ENCODE data around the gene AGAP5. TPM values are rescaled to one million over a fixed set of nuclear protein-coding genes. Genes with fewer than 3 reads are reported as not detected.

The AGAP5 gene
- total and polyA plus RNA-seq, 7 donors, result 1.4 to 3.6 (median 2.3) TPM

DNA sequence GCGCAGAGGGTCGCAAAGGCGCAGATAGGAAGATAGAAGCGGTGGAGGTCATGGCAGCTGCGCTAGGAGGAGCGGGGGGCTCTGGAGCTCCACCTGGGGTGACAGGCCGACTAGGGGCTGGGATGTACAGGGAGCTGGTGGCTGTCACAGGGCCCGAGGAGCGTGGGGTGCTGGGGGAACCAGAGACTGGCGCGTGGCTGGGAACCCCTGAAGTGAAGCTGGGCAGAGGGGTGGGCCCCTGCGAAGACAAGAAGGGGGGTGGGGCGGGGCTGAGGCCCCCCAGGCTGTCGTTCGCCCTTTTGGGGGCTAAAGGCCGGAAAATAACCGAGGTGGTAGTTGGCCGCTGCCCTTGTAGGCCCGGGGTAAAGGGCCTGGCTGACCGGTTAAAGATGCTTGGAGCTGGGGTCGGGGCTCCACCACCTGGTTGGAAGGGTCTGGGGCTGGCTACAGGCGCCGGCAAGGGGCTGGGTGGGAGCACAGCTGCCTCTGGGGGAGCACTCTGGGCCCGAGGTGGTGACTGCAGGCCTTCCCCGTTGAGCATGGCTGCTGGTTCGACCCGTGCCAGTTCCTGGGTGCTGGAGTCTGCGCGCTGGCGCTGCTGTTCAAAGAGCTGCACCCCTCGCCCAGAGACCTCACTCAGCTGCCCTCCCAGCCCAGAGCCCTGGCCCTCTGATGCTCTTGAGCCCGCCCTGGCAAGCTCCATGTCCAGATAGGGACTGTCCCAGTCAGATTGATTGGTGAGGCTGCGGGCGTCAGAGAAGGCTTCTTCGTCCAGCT lies 49.8 kb downstream of the AGAP5 start:
- H3K9me3 ChIP-seq, result no peaks in the 10 kb centered on the region
- WGBS, 3 donors, result 19 to 32% (median 20%) methylated on average over 29 to 35 of the region's 35 CpGs
- TF ChIP-seq, protein P1, sequence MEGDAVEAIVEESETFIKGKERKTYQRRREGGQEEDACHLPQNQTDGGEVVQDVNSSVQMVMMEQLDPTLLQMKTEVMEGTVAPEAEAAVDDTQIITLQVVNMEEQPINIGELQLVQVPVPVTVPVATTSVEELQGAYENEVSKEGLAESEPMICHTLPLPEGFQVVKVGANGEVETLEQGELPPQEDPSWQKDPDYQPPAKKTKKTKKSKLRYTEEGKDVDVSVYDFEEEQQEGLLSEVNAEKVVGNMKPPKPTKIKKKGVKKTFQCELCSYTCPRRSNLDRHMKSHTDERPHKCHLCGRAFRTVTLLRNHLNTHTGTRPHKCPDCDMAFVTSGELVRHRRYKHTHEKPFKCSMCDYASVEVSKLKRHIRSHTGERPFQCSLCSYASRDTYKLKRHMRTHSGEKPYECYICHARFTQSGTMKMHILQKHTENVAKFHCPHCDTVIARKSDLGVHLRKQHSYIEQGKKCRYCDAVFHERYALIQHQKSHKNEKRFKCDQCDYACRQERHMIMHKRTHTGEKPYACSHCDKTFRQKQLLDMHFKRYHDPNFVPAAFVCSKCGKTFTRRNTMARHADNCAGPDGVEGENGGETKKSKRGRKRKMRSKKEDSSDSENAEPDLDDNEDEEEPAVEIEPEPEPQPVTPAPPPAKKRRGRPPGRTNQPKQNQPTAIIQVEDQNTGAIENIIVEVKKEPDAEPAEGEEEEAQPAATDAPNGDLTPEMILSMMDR (IDR thresholded peaks at IDR 0.05), result no peak
- H3K4me1 ChIP-seq, result peaks cover 65% of the 10 kb centered on the region
- intact Hi-C loops (cut with DNase I), result no loop called here
- H3K36me3 ChIP-seq (ENCODE audit: insufficient read depth in 1 of 2, low read depth in 1 of 2), result peaks cover 0 to 25% of the 10 kb centered on the region in 2 donors
- H3K27ac ChIP-seq, result peak overlapping the region; percentile 98
- ATAC-seq (no peak), DNase-seq (peak in 1 of 2 donors; percentile 65)
- H3K27me3 ChIP-seq (ENCODE audit: insufficient read depth in 3 of 3, low read length in 2 of 3), result no peaks in the 10 kb centered on the region
- peak overlapping the region; percentile 68 for H3K4me3 ChIP-seq

DNA sequence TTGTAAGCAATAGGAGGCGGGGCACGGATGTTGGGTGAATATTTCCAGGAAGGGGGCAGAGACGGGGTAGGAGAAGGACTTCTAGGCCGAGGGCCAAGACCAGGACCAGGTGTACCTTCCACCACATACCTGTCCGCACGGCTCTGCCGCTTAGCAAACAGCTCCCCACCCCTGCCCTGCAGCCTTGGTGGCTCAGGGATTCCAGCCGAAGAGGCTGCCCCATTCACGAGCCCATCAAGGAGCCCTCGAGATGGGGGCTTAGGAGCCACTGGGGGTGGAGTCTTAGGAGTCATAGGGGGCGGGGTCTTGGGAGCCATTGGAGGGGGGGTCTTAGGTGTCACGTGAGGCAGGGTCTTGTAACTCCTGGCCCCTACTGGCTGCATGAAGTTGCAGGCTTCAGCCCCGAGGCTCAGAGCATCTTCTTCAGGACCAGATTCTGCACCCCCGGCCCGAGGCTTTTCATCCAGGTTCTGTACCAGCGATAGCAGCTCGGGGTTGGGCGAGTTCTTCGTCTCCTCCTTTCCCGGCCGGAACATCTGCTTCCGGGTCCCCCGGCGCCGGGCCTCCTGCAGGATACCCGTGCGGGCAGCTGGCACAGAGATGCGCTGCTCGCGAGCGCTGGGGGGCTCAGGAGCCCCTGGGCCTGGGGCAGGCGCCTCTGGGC lies 50.6 kb downstream of the AGAP5 start:
- TF ChIP-seq, protein P1 (IDR thresholded peaks at IDR 0.05), result no peak

DNA sequence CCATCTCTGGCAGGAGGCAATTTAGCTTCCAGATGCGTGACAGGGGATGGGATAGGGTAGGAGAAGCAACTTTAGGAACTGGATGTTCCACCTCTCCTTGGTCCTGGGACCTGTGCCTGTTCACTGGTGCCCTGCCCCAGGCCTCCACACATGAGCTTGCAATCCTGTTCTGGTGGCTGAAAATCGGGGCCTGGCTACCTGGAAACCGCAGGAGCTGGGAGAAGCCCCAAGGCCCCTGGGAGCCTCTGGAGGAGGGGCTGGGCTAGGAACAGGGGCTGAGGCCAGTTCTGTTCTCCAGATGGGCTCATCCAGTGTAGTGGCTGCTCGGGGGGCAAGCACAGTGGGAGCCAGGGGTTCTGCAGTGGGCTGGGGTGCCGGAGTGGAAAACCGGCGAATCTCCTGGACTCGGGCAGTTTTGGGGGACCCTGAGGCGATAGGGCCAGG lies 51.3 kb downstream of the AGAP5 start:
- Histone ChIP-seq H3K27me3 (ENCODE audit: insufficient read depth in 3 of 3, low read length in 2 of 3) (no peaks in the 10 kb centered on the region), H3K4me1 (peaks cover 63% of the 10 kb centered on the region), H3K9me3 (no peaks in the 10 kb centered on the region), H3K27ac (peak overlapping the region; percentile 98), H3K36me3 (ENCODE audit: insufficient read depth in 1 of 2, low read depth in 1 of 2) (peaks cover 0 to 14% of the 10 kb centered on the region in 2 donors), H3K4me3 (peak overlapping the region; percentile 68)
- WGBS, 3 donors, result 42 to 77% (median 56%) methylated on average over 9 of the region's 9 CpGs
- intact Hi-C loops (cut with DNase I), result no loop called here
- TF ChIP-seq, protein P1 (IDR thresholded peaks at IDR 0.05), result no peak
- peak in 2 of 4 donors; percentile 6 to 63 for ATAC-seq
- peak in 1 of 2 donors; percentile 83 for DNase-seq

More for the DNA sequence above, 50.6 kb downstream of the AGAP5 start:
- DNase-seq, result peak; percentile 67 to 78
- Histone ChIP-seq H3K36me3 (ENCODE audit: insufficient read depth in 1 of 2, low read depth in 1 of 2) (peaks cover 0 to 17% of the 10 kb centered on the region in 2 donors), H3K27ac (peak overlapping the region; percentile 98), H3K4me3 (peak overlapping the region; percentile 68), H3K9me3 (no peaks in the 10 kb centered on the region), H3K27me3 (ENCODE audit: insufficient read depth in 3 of 3, low read length in 2 of 3) (no peaks in the 10 kb centered on the region), H3K4me1 (peaks cover 61% of the 10 kb centered on the region)
- WGBS, 3 donors, result 6 to 22% (median 10%) methylated on average over 30 to 32 of the region's 32 CpGs
- intact Hi-C loops (cut with DNase I), result no loop called here
- no peak for ATAC-seq

DNA sequence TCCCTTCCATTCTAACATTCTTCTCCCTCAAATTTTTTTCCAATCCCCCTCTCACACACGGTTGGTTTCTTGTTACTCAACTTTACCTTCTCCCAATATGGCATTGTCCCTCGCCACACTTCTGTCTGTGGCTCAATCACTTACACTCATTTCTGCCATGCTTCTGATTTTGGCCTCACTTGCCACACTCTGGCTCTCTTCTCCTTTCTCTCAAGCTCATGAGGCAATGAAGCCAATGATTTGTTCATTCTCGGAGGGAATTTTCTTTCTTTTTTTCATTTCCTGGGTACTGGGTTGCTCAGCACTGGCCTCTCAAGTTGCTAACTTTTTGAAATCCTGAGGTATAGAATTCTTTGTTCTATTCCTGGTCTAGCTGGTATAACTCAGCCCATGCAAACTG lies 52.7 kb downstream of the AGAP5 start:
- TF ChIP-seq, protein P1 (IDR thresholded peaks at IDR 0.05), result no peak
- ATAC-seq (peak in 3 of 4 donors; percentile 5 to 20 (median 16)), DNase-seq (no peak)
- Histone ChIP-seq H3K4me1 (peaks cover 58% of the 10 kb centered on the region), H3K36me3 (ENCODE audit: insufficient read depth in 1 of 2, low read depth in 1 of 2) (peaks cover 0 to 13% of the 10 kb centered on the region in 2 donors), H3K9me3 (no peaks in the 10 kb centered on the region), H3K27me3 (ENCODE audit: insufficient read depth in 3 of 3, low read length in 2 of 3) (no peaks in the 10 kb centered on the region), H3K27ac (peak overlapping the region; percentile 98), H3K4me3 (no peak overlapping the region)
- WGBS, 3 donors, result 28 to 49% (median 32%) methylated on average over 3 of the region's 3 CpGs
- intact Hi-C loops (cut with DNase I), result loop anchor here in 1 of 2 donors (2.0 kb wide), 1 partner anchor 116 kb away; no protein-coding TSS in a partner anchor

Measured in psoas muscle (tissue), 8 donors.